ENCODE data around the gene PRKAR2B. TPM values are rescaled to one million over a fixed set of nuclear protein-coding genes. Genes with fewer than 3 reads are reported as not detected.
A peak's percentile ranks its signal among the peaks of the same experiment; 100 is the strongest.

PRKAR2B gene
- polyA plus RNA-seq, 3 donors = 2.5 to 5.6 (median 3.5) TPM

GRCh38 chr7:107125475-107125874 lies 81.0 kb downstream of the PRKAR2B start:
- Histone ChIP-seq H3K4me1 (ENCODE audit: control insufficient read depth in 1 of 2, insufficient read depth in 2 of 2, low read length in 2 of 2) (peaks cover 7 to 10% of the 10 kb centered on the region in 2 donors), H3K27ac (ENCODE audit: low read depth in 1 of 2, low read length in 2 of 2) (no peak overlapping the region), H3K4me2 (replicated peaks; ENCODE audit: extremely low read depth, low read length, poor library complexity, severe bottlenecking) (no peak overlapping the region), H3K79me2 (ENCODE audit: insufficient read depth, low read length) (peaks cover 3% of the 10 kb centered on the region), H3K4me3 (replicated peaks in 1 of 3; ENCODE audit: low read depth in 2 of 3, low read length in 3 of 3) (peak overlapping the region in 1 of 3 experiments; percentile 80), H3K27me3 (ENCODE audit: control insufficient read depth in 2 of 2, insufficient read depth in 2 of 2, low read length in 2 of 2) (no peaks in the 10 kb centered on the region), H3K9ac (ENCODE audit: insufficient read depth, low read length, poor library complexity, severe bottlenecking) (no peak overlapping the region), H4K20me1 (ENCODE audit: insufficient read depth, low read length) (no peaks in the 10 kb centered on the region), H3K36me3 (replicated peaks in 1 of 2; ENCODE audit: control insufficient read depth in 1 of 2, insufficient read depth in 2 of 2, low read length in 2 of 2) (peaks cover 0 to 4% of the 10 kb centered on the region in 2 donors), H3K9me3 (replicated peaks in 1 of 2; ENCODE audit: control insufficient read depth in 1 of 2, insufficient read depth in 1 of 2, low read length in 2 of 2) (no peaks in the 10 kb centered on the region), H2AFZ (ENCODE audit: insufficient read depth, low read depth, low read length, poor library complexity, severe bottlenecking) (peak overlapping the region; percentile 80)
- Mint-ChIP-seq H3K9me3 (no peaks in the 10 kb centered on the region), H3K36me3 (peaks cover 5 to 8% of the 10 kb centered on the region in 2 donors), H3K4me1 (peaks cover 13% of the 10 kb centered on the region), H3K27ac (peak overlapping the region in 6 of 7 donors; percentile 17 to 88 (median 47)), H3K4me3 (peak overlapping the region in 1 of 2 donors; percentile 92), H3K27me3 (ENCODE audit: low read depth in 3 of 3) (no peaks in the 10 kb centered on the region)
- intact Hi-C loops (cut with micrococcal nuclease) = no loop called here
- TF ChIP-seq CTCF (IDR thresholded peaks at IDR 0.05) = no peak
- WGBS (ENCODE audit: insufficient coverage) = 89% methylated on average over 3 of the region's 5 CpGs
- DNase-seq = no peak

GRCh38 chr7:107128217-107128616 lies 83.7 kb downstream of the PRKAR2B start:
- DNase-seq = no peak
- Mint-ChIP-seq H3K36me3 (peaks cover 6 to 8% of the 10 kb centered on the region in 2 donors), H3K27ac (no peak overlapping the region), H3K4me1 (peaks cover 13% of the 10 kb centered on the region), H3K4me3 (no peak overlapping the region), H3K27me3 (ENCODE audit: low read depth in 3 of 3) (no peaks in the 10 kb centered on the region), H3K9me3 (no peaks in the 10 kb centered on the region)
- TF ChIP-seq CTCF (IDR thresholded peaks at IDR 0.05) = no peak
- H3K4me3 ChIP-seq (replicated peaks in 1 of 3; ENCODE audit: low read depth in 2 of 3, low read length in 3 of 3) = no peak overlapping the region
- no peak overlapping the region for H2AFZ ChIP-seq (ENCODE audit: insufficient read depth, low read depth, low read length, poor library complexity, severe bottlenecking)
- no peak overlapping the region for H3K27ac ChIP-seq (ENCODE audit: low read depth in 1 of 2, low read length in 2 of 2)
- peaks cover 0 to 4% of the 10 kb centered on the region in 2 donors for H3K36me3 ChIP-seq (replicated peaks in 1 of 2; ENCODE audit: control insufficient read depth in 1 of 2, insufficient read depth in 2 of 2, low read length in 2 of 2)
- no peak overlapping the region for H3K4me2 ChIP-seq (replicated peaks; ENCODE audit: extremely low read depth, low read length, poor library complexity, severe bottlenecking)
- peaks cover 3% of the 10 kb centered on the region for H3K79me2 ChIP-seq (ENCODE audit: insufficient read depth, low read length)
- H3K4me1 ChIP-seq (ENCODE audit: control insufficient read depth in 1 of 2, insufficient read depth in 2 of 2, low read length in 2 of 2) = peaks cover 7 to 10% of the 10 kb centered on the region in 2 donors
- WGBS (ENCODE audit: insufficient coverage) = 100% methylated on average over 2 of the region's 2 CpGs
- no peak overlapping the region for H3K9ac ChIP-seq (ENCODE audit: insufficient read depth, low read length, poor library complexity, severe bottlenecking)
- intact Hi-C loops (cut with micrococcal nuclease) = no loop called here
- no peaks in the 10 kb centered on the region for H3K9me3 ChIP-seq (replicated peaks in 1 of 2; ENCODE audit: control insufficient read depth in 1 of 2, insufficient read depth in 1 of 2, low read length in 2 of 2)
- H3K27me3 ChIP-seq (ENCODE audit: control insufficient read depth in 2 of 2, insufficient read depth in 2 of 2, low read length in 2 of 2) = no peaks in the 10 kb centered on the region
- H4K20me1 ChIP-seq (ENCODE audit: insufficient read depth, low read length) = no peaks in the 10 kb centered on the region

All from CD14-positive monocyte (primary cell).